Naive B cell (primary cell): ENCODE results near the gene LRMDA. TPM values are rescaled to one million over a fixed set of nuclear protein-coding genes. Genes with fewer than 3 reads are reported as not detected.

Experiments
- ATAC-seq, 2 donors: fragments of 150-1000 bp; cut with Tn5 transposase; 2 replicates each; pipeline ENCODE4 v1.10.0; 2021; ENCODE audit warnings: low read depth in 2 of 2, mild to moderate bottlenecking in 2 of 2, moderate library complexity in 2 of 2
- DNase-seq: peaks from one replicate; pipeline ENCODE4 v3.0.0; 2022
- H3K27ac Mint-ChIP-seq, 6 donors: one replicate each; pipeline ENCODE4 v1.8.0; 2020 to 2022; ENCODE audit warnings: mild to moderate bottlenecking in 6 of 6, mixed read lengths in 6 of 6, moderate library complexity in 5 of 6, inconsistent platforms in 2 of 6
- H3K27me3 Mint-ChIP-seq, 3 donors: one replicate each; pipeline ENCODE4 v1.8.0; 2021 to 2022; ENCODE audit warnings: mixed read lengths in 3 of 3, mild to moderate bottlenecking in 1 of 3
- H3K36me3 Mint-ChIP-seq, 2 donors: one replicate each; pipeline ENCODE4 v1.8.0; 2020 to 2022; ENCODE audit warnings: mixed read lengths in 2 of 2, inconsistent platforms in 1 of 2, mild to moderate bottlenecking in 1 of 2
- H3K4me1 Mint-ChIP-seq, 3 donors: one replicate each; pipeline ENCODE4 v1.8.0; 2020 to 2022; ENCODE audit warnings: mixed read lengths in 3 of 3, inconsistent platforms in 1 of 3, mild to moderate bottlenecking in 1 of 3, moderate library complexity in 1 of 3
- H3K4me3 Mint-ChIP-seq, 8 donors: one replicate each; pipeline ENCODE4 v1.8.0; 2020 to 2022; ENCODE audit warnings: mild to moderate bottlenecking in 8 of 8, mixed read lengths in 8 of 8, moderate library complexity in 8 of 8, inconsistent platforms in 2 of 8
- H3K9me3 Mint-ChIP-seq, 7 donors: one replicate each; pipeline ENCODE4 v1.8.0; 2020 to 2022; ENCODE audit warnings: mixed read lengths in 7 of 7, mild to moderate bottlenecking in 5 of 7, inconsistent platforms in 2 of 7, moderate library complexity in 1 of 7
- polyA plus RNA-seq, 6 donors: library from polyadenylated mRNA; unstranded; fragments of 300-500 nt; fragmentation: Illumina TruSeq; gene quantifications; one replicate each; pipeline ENCODE4 v1.2.3, GENCODE V29; 2021; ENCODE audit warnings: low read depth in 6 of 6

Gene LRMDA
- polyA plus RNA-seq, 6 donors from 2014 or later: 2.1 TPM; not detected in 5

DNA sequence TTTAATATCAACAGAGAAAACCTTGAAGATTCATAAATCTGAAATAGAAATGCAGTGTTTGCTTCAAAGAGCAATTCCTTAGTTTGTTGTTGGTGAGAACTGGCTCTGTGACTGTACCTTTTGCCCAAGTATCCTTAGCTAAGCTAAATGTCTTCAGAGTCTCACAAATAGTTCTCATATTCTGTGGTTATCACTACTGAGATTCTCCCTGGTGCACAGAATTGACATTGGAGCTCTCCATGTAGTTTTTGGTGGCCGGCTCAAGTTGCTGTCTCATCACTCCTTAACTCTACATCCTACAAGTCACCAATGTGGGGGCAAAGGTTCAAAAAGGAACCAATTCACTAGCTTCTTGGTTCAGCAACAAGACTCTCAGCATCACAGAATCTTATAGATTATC lies 780.3 kb downstream of the LRMDA start:
- H3K4me3 Mint-ChIP-seq: no peak overlapping the region
- DNase-seq: no peak
- H3K9me3 Mint-ChIP-seq: peaks cover 0 to 8% (median 0%) of the 10 kb centered on the region in 7 donors
- no peaks in the 10 kb centered on the region for H3K27me3 Mint-ChIP-seq
- no peak overlapping the region for H3K27ac Mint-ChIP-seq
- no peak for ATAC-seq
- H3K4me1 Mint-ChIP-seq: no peaks in the 10 kb centered on the region
- no peaks in the 10 kb centered on the region for H3K36me3 Mint-ChIP-seq

DNA sequence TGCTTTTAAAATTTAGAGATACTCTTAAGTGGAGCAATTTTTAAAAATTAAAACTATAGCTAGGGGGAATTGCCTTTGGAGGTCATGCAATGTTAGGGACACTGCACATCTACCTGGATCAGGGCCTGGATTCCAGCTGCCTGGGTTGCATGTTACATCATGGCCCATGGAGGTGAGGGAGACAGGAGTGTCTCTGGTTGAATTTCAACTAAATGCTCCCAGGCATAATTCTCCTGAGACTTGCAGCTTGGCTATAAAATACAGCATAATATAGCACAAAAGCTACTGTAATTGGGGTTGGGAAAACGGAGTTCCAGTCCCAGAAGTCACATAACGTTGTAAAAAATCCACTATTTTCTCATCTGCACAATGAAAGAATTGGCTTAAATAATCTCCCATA lies 782.5 kb downstream of the LRMDA start:
- Mint-ChIP-seq H3K27ac (no peak overlapping the region), H3K4me1 (no peaks in the 10 kb centered on the region), H3K36me3 (no peaks in the 10 kb centered on the region), H3K27me3 (no peaks in the 10 kb centered on the region), H3K9me3 (peaks cover 0 to 10% (median 0%) of the 10 kb centered on the region in 7 donors), H3K4me3 (no peak overlapping the region)
- no peak for DNase-seq
- ATAC-seq: no peak

GRCh38 chr10:76218035-76218434 lies 786.6 kb downstream of the LRMDA start:
- H3K27ac Mint-ChIP-seq: no peak overlapping the region
- H3K9me3 Mint-ChIP-seq: peaks cover 0 to 17% (median 0%) of the 10 kb centered on the region in 7 donors
- ATAC-seq (no peak), DNase-seq (no peak)
- no peaks in the 10 kb centered on the region for H3K4me1 Mint-ChIP-seq
- no peaks in the 10 kb centered on the region for H3K27me3 Mint-ChIP-seq
- no peaks in the 10 kb centered on the region for H3K36me3 Mint-ChIP-seq
- H3K4me3 Mint-ChIP-seq: no peak overlapping the region

- Mint-ChIP-seq H3K9me3 (peaks cover 0 to 8% (median 5%) of the 10 kb centered on the region in 7 donors), H3K4me3 (no peak overlapping the region), H3K36me3 (no peaks in the 10 kb centered on the region), H3K27me3 (no peaks in the 10 kb centered on the region), H3K27ac (no peak overlapping the region), H3K4me1 (no peaks in the 10 kb centered on the region)
- no peak for DNase-seq
- ATAC-seq: no peak
Measured at GRCh38 chr10:76229341-76229740, 797.9 kb downstream of the LRMDA start.

GRCh38 chr10:76230921-76231285 lies 799.5 kb downstream of the LRMDA start:
- DNase-seq (no peak), ATAC-seq (no peak)
- Mint-ChIP-seq H3K27me3 (no peaks in the 10 kb centered on the region), H3K9me3 (peaks cover 0 to 7% (median 4%) of the 10 kb centered on the region in 7 donors), H3K4me1 (no peaks in the 10 kb centered on the region), H3K36me3 (no peaks in the 10 kb centered on the region), H3K27ac (no peak overlapping the region), H3K4me3 (no peak overlapping the region)

GRCh38 chr10:76231286-76231934 lies 800.0 kb downstream of the LRMDA start:
- peaks cover 0 to 3% (median 0%) of the 10 kb centered on the region in 7 donors for H3K9me3 Mint-ChIP-seq
- H3K27ac Mint-ChIP-seq: no peak overlapping the region
- H3K4me1 Mint-ChIP-seq: no peaks in the 10 kb centered on the region
- no peaks in the 10 kb centered on the region for H3K36me3 Mint-ChIP-seq
- no peak overlapping the region for H3K4me3 Mint-ChIP-seq
- no peak for DNase-seq
- H3K27me3 Mint-ChIP-seq: no peaks in the 10 kb centered on the region
- ATAC-seq: no peak

DNA sequence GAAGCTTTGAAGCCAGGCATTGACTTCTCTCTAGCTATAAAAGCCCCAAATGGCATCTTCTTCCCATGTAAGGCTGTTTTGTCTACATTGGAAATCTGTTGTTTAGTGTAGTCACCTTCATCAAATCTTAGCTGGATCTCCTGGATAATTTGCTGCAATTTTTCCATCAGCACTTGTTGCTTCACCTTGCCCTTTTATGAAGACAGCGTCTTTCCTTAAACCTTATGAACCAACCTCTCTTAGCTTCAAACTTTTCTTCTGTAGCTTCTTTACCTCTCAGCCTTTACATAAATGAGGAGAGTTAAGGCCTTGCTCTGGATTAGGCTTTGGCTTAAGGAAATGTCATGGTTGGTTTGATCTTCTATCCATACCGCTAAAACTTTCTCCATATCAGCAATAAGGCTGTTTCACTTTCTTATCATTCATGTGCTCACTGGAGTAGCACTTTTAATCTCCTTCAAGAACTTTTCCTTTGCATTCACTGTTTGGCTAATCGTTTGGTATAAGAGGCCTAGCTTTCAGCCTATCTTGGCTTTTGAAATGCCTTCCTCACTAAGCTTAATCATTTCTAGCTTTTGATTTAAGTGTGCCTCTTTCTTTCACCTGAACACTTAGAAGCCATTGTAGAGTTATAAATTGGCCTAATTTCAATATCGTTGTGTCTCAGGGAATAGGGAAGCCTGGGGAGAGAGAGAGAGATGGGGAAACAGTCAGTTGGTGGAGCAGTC lies 803.2 kb downstream of the LRMDA start:
- Mint-ChIP-seq H3K9me3 (peaks cover 0 to 4% (median 0%) of the 10 kb centered on the region in 7 donors), H3K4me3 (no peak overlapping the region), H3K36me3 (no peaks in the 10 kb centered on the region), H3K4me1 (no peaks in the 10 kb centered on the region), H3K27ac (no peak overlapping the region), H3K27me3 (no peaks in the 10 kb centered on the region)
- DNase-seq: no peak
- ATAC-seq: no peak

- Mint-ChIP-seq H3K9me3 (peaks cover 0 to 4% (median 0%) of the 10 kb centered on the region in 7 donors), H3K27ac (no peak overlapping the region), H3K36me3 (no peaks in the 10 kb centered on the region), H3K4me3 (no peak overlapping the region), H3K4me1 (no peaks in the 10 kb centered on the region), H3K27me3 (no peaks in the 10 kb centered on the region)
- DNase-seq (no peak), ATAC-seq (no peak)
Measured at GRCh38 chr10:76236356-76236755, 804.9 kb downstream of the LRMDA start.

DNA sequence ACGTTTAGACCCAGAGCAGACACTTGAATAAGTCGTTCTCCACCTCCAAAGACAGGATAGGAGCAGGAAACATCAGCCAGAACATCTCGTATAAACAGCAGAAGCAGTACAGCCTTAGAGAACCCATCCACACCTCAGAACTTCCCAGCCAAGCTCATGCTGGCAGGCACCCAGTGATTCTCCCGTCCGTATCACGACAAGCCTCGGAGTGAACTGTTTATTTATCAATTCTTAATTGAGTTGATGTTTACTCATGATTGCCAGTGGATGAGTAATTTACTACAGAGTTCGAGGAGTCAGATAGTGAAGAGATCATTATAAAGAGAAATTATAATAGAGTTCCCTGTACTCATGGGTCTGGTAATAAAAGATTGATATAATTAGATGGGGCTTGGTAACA lies 811.5 kb downstream of the LRMDA start:
- Mint-ChIP-seq H3K27me3 (no peaks in the 10 kb centered on the region), H3K27ac (no peak overlapping the region), H3K9me3 (peaks cover 0 to 9% (median 0%) of the 10 kb centered on the region in 7 donors), H3K36me3 (no peaks in the 10 kb centered on the region), H3K4me1 (no peaks in the 10 kb centered on the region), H3K4me3 (no peak overlapping the region)
- ATAC-seq: no peak
- DNase-seq: no peak

DNA sequence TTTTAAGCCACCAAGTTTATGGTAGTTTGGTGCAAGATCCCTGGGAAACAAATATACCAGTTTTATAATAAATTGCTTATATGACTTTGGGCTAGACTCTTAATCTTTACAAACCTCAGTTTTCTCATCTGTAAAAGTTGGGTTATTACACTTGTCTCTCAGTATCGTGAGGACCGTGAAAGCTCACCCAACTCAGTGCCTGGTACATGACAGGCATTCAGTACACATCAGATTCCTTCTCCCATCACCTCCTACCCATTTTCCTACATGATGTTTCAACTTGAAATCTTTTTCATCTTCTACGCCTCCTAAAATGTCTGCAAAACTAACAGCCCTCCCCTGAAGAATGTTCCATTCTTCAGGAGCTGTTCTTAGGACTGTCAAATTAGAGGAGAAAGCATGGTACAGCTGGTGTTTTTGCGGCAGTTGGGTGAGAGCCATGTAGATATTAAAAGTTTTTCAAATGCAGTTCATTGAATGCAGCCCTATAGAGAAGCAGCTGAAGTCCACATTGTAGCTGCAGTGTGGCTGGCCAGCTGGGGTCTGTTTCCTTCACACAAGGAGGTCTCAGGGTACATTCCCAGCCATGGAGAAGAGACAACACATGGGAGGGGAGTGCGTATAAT lies 812.8 kb downstream of the LRMDA start:
- no peaks in the 10 kb centered on the region for H3K4me1 Mint-ChIP-seq
- ATAC-seq (no peak), DNase-seq (no peak)

GRCh38 chr10:76245951-76246495 lies 814.6 kb downstream of the LRMDA start:
- no peaks in the 10 kb centered on the region for H3K27me3 Mint-ChIP-seq
- H3K27ac Mint-ChIP-seq: no peak overlapping the region
- H3K36me3 Mint-ChIP-seq: no peaks in the 10 kb centered on the region
- no peak overlapping the region for H3K4me3 Mint-ChIP-seq
- ATAC-seq: no peak
- no peaks in the 10 kb centered on the region for H3K4me1 Mint-ChIP-seq
- no peak for DNase-seq
- peaks cover 0 to 4% (median 0%) of the 10 kb centered on the region in 7 donors for H3K9me3 Mint-ChIP-seq

More for the DNA sequence above, 812.8 kb downstream of the LRMDA start:
- Mint-ChIP-seq H3K36me3 (no peaks in the 10 kb centered on the region), H3K9me3 (peaks cover 0 to 9% (median 0%) of the 10 kb centered on the region in 7 donors), H3K27ac (no peak overlapping the region), H3K4me3 (no peak overlapping the region), H3K27me3 (no peaks in the 10 kb centered on the region)

DNA sequence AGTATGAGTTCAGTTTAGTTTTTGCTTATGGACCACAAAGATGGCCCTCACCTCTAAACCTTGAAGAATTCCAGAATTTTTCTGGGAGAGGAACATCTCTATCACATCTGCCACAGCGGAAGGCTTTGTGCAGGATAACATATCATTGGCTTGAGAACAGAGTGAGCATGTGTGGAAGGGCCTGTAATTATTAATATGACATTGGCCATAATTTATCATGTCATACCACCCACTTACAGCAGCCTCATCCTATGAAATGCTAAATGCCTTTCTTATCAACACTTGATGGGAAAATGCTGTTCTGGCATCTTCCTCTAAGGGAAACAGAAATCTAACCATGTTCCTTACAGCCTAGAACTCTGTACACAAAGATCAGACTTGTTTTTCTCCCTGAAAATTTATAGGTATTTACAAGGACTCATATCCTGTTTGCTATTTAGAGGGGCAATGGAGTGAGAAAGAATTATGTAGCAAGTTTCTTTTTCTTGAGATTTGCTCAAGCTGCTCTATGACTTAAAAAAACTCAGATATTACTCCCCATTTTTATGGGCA lies 817.3 kb downstream of the LRMDA start:
- Mint-ChIP-seq H3K27me3 (no peaks in the 10 kb centered on the region), H3K27ac (no peak overlapping the region), H3K4me3 (no peak overlapping the region), H3K9me3 (peaks cover 0 to 4% (median 0%) of the 10 kb centered on the region in 7 donors), H3K36me3 (no peaks in the 10 kb centered on the region), H3K4me1 (no peaks in the 10 kb centered on the region)
- DNase-seq (no peak), ATAC-seq (no peak)

DNA sequence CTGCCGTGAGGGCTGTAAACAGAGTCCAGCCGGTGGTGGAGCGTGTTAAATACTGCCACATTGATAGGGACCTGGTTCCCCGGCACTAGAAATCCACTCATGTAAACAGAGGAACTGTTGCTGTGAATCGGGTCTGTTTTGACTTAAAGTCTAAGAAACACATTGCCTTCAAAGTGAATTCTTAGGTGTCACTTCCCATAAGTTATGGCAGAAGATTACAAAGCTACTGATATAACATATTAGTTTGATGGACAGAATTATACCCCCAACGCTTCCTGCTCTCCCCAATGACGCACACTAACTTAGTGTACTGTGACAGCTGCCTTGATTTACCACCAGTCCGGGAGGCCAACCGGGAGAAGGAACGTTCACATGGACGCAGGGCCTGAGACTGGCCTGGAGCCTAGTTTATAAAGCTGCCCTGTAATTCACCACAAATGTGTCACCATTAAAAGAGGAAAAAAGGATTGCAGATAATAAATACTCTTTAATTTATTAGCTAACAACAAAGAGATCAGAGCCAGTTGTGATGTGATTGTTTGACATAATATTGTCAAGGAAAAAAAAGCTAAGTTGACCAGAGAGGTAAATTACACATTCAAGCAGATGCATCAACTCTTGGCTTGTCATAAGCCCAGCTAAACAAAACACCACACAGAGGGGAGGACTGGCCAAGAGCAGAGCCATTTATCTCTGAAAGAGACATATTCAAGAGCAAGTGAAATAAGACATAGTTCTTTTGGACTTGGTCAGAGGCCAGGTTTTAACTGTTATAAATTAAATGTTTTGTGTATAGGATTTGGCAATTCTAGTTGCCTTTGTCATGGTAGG lies 820.6 kb downstream of the LRMDA start:
- ATAC-seq (no peak), DNase-seq (no peak)
- H3K27me3 Mint-ChIP-seq: no peaks in the 10 kb centered on the region
- no peaks in the 10 kb centered on the region for H3K4me1 Mint-ChIP-seq
- H3K36me3 Mint-ChIP-seq: no peaks in the 10 kb centered on the region
- peaks cover 0 to 5% (median 0%) of the 10 kb centered on the region in 7 donors for H3K9me3 Mint-ChIP-seq
- no peak overlapping the region for H3K27ac Mint-ChIP-seq
- no peak overlapping the region for H3K4me3 Mint-ChIP-seq
